ENCODE results near the gene TMC2. TPM values are rescaled to one million over a fixed set of nuclear protein-coding genes. Genes with fewer than 3 reads are reported as not detected.
"Not testable (repeated sequence)": the region's sequence is repeated elsewhere in the genome, so short reads cannot be mapped to it uniquely, and the experiment has no call there.

TMC2 gene
- total RNA-seq, 1 experiment from 2014 or later = not detected

DNA sequence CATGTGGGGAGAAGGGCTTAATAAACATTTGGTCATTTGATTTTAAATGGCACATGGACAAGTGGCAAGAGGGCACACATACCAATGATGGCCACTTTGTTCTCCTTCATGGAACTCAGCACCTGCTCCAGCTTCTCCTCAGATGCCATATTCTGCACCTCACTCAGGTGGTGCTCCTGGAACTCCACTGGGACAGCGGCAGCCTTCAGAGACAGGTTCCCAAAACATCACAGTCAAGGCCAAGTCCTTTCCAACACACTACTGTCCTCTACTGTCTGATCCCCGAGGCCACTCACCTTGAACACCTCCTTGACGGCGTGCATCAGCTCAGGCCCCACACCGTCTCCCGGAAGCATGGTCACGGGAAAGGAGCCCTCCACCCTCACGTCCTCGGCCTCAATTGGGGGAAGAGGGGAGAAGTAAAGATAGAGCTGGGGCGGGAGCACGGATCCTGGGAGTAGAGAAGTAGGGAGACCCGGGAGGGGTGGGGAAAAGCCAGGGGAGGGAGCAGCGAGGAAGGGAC is 127.1 kb downstream of the TMC2 start:
- DNase-seq (ENCODE audit: low read depth) = no peak

- DNase-seq (ENCODE audit: low read depth) = peak; percentile 94
Observed at GRCh38 chr20:2663887-2664719, 127.7 kb downstream of the TMC2 start, which contains the start of gene IDH3B. Gene IDH3B (minus strand): TSS chr20:2664216. CDS start chr20:2664188, 28 bp downstream.

DNA sequence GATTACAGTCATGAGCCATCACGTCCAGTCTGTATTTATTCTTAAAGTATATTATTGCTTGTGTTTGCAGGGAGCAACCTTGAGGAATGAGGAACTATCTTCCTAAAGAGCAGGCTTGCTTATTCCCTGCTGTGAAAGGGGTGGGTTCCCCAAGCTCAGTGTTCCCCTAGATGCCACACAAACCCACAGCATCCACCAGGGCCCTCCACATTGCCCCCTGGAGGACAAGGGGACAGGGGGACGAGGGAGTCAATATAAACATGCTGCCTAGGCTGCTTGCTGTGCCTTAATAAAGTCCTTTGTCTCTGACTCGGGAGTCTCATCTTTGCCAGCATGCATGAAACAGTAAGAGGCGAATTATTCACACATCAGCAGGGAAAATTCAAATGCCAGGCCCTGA is 135.6 kb downstream of the TMC2 start:
- no peak for DNase-seq (ENCODE audit: low read depth)

- no peak for DNase-seq (ENCODE audit: low read depth)
Observed at GRCh38 chr20:2672446-2672845, 136.1 kb downstream of the TMC2 start.

- DNase-seq (ENCODE audit: low read depth) = no peak
Observed at GRCh38 chr20:2673453-2673852, 137.1 kb downstream of the TMC2 start.

DNA sequence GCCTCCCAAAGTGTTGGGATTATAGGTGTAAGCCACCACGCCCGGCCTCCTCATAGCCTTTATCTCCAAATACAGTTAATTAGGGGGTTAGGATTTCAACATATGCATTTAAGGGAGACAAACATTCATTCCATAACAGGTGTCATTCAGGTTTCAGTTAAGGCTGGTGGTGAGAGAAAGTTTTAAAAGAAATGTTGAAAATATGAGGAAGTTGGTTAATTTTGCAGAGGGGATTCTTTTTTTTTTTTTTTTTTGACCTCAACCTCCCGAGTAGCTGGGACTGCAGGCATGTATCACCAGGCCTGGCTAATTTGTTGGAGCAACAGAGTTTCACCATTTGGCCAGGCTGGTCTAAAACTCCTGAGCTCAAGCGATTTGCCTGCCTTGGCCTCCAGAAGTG is 143.7 kb downstream of the TMC2 start:
- DNase-seq (ENCODE audit: low read depth) = no peak

DNA sequence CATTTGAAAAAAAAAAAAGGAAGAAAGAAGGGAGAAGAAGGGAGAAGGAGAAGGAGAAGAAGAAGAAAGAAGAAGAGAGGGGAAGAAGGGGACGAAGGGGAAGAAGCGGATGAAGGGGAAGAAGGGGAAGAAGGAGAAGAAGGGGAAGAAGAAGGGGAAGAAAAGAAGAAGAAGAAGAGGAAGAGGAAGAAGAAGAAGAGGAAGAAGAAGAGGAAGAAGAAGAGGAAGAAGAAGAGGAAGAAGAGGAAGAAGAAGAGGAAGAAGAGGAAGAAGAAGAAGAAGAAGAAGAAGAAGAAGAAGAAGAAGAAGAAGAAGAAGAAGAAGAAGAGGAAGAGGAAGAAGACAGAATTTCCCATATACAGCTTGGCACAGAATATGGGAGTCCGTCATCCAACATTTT is 145.7 kb downstream of the TMC2 start:
- DNase-seq (ENCODE audit: low read depth) = not testable (repeated sequence)

DNA sequence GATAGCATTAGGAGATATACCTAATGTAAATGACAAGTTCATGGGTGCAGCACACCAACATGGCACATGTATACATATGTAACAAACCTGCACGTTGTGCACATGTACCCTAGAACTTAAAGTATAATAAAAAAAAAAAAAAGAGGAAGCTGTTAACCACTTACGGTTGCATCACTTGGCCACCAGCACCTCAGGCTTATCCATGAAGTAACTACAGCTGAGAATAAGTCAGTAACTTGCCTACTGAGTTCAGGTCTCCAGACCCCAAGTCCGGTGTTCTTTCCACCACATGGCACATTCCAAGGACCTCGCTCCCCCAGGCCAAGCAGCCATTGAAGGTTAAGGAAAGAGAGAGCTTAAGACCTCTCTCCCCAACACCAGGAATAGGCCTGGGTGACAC is 148.4 kb downstream of the TMC2 start:
- not testable (repeated sequence) for DNase-seq (ENCODE audit: low read depth)

DNA sequence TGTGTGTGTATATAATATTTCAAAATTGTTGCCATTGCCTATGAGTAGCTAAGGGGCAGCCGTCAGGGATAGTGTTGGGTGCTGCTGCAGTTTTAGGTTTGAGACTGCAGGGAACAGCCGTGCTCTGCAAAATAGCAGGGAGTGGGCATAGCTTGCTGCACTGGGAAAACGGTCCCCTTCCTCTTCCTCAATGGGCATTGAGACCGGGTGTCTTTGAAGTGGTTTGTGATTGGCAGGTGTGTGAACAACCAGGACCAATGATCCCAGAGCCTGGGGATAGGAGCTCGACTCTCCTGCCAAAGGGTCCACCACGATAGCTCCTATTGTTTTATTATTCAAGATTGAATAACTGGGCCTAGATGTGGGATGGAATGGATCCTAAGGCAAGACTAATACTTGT is 151.1 kb downstream of the TMC2 start:
- no peak for DNase-seq (ENCODE audit: low read depth)

DNA sequence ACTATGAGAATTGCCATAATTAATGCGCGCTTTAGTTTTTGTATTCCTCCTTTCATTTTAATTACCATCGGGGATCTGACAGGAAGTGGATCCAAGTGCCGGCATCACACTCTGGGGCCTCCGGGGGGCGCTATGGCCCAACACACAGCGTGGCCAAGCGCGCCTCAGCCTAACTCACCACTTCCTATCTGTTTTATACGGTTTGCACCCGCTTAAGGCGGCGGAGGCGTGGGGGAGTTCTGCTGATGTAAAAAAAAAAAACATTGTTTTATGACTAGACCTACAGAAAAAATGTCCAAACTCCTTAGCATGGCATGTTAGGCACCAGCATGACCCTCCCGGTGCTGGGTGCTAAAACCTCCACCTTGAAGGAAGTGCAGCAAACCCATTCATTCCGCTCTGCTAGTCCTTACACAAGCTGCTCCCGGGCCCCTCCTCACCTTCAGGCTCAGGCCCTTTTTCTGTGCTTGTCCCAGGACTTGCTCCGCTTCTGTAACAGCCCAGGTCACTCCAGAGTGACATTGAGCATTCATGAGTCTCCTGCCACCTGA is 151.7 kb downstream of the TMC2 start:
- peak; percentile 26 for DNase-seq (ENCODE audit: low read depth)

- no peak for DNase-seq (ENCODE audit: low read depth)
Observed at GRCh38 chr20:2690213-2690612, 153.8 kb downstream of the TMC2 start.

DNA sequence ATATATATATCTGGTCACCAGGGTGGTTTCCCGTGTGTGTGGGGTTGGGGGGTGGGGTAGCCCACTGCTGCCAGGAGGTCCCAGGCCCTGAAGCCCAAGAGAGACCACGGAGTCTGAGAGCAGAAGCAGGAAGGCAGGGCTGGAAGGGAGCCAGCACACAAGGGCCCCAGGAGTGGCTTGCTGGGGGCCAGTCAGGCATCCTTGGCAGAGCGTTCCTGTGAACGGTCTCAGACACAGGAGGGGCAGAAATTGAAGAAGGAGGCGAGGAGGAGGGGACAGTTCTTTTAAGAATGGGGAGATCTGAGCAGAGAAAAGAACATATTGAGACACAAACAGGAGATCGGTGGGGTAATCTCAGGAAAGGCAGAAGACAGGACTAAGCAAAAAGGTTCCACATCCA is 154.3 kb downstream of the TMC2 start:
- no peak for DNase-seq (ENCODE audit: low read depth)

- DNase-seq (ENCODE audit: low read depth) = no peak
Observed at GRCh38 chr20:2691127-2691526, 154.8 kb downstream of the TMC2 start.

Other genes starting within 250 kb of the TMC2 start
- gene TGM3, start 240.6 kb upstream of the TMC2 start, total RNA-seq (2014; rRNA removed; shearing (Covaris generic)) = not detected in 2 replicates
- not detected in 2 replicates for gene TGM6, start 155.7 kb upstream of the TMC2 start, total RNA-seq (2014; rRNA removed; shearing (Covaris generic))
- gene SNRPB, start 65.8 kb upstream of the TMC2 start, total RNA-seq (2014; rRNA removed; shearing (Covaris generic)) = 850 and 1,048 TPM in 2 replicates
- gene ZNF343, start 27.7 kb upstream of the TMC2 start, total RNA-seq (2014; rRNA removed; shearing (Covaris generic)) = 10.1 and 16.4 TPM in 2 replicates
- 120 and 163 TPM in 2 replicates for gene NOP56, start 116.1 kb downstream of the TMC2 start, total RNA-seq (2014; rRNA removed; shearing (Covaris generic))
- 206 and 210 TPM in 2 replicates for gene IDH3B, start 127.6 kb downstream of the TMC2 start, total RNA-seq (2014; rRNA removed; shearing (Covaris generic))
- gene EBF4, start 156.2 kb downstream of the TMC2 start, total RNA-seq (2014; rRNA removed; shearing (Covaris generic)) = 1.1 and 1.5 TPM in 2 replicates